ENCODE measurements around the gene UGT1A4.

Gene UGT1A4

GRCh38 chr2:233758849-233759248 is 40.3 kb downstream of the UGT1A4 start:
- H3K9me3 ChIP-seq (ENCODE audit: control insufficient read depth, insufficient read depth, low read length) = no peaks in the 10 kb centered on the region
- H3K27me3 ChIP-seq (ENCODE audit: control insufficient read depth, low read length) = peaks cover 3% of the 10 kb centered on the region
- no peak overlapping the region for H3K4me3 ChIP-seq (ENCODE audit: low read length)
- no peaks in the 10 kb centered on the region for H3K9me2 ChIP-seq (replicated peaks; ENCODE audit: control insufficient read depth, low read length)
- no peaks in the 10 kb centered on the region for H3K79me2 ChIP-seq (ENCODE audit: control insufficient read depth, low read length)
- H3K4me1 ChIP-seq (ENCODE audit: control insufficient read depth, low read length) = no peaks in the 10 kb centered on the region
- H3K27ac ChIP-seq (ENCODE audit: low read depth, low read length) = no peak overlapping the region
- no peaks in the 10 kb centered on the region for H3F3A ChIP-seq (ENCODE audit: control insufficient read depth, insufficient read depth)
- no peaks in the 10 kb centered on the region for H4K20me1 ChIP-seq (ENCODE audit: control insufficient read depth, insufficient read depth, low read depth, low read length)
- H3K36me3 ChIP-seq (ENCODE audit: control insufficient read depth, low read length) = no peaks in the 10 kb centered on the region
- H3K4me2 ChIP-seq (ENCODE audit: low read length) = no peak overlapping the region
- no peak for TF ChIP-seq EZH2phosphoT487 (IDR thresholded peaks at IDR 0.05; ENCODE audit: borderline replicate concordance, low read length)
- TF ChIP-seq, protein P1, sequence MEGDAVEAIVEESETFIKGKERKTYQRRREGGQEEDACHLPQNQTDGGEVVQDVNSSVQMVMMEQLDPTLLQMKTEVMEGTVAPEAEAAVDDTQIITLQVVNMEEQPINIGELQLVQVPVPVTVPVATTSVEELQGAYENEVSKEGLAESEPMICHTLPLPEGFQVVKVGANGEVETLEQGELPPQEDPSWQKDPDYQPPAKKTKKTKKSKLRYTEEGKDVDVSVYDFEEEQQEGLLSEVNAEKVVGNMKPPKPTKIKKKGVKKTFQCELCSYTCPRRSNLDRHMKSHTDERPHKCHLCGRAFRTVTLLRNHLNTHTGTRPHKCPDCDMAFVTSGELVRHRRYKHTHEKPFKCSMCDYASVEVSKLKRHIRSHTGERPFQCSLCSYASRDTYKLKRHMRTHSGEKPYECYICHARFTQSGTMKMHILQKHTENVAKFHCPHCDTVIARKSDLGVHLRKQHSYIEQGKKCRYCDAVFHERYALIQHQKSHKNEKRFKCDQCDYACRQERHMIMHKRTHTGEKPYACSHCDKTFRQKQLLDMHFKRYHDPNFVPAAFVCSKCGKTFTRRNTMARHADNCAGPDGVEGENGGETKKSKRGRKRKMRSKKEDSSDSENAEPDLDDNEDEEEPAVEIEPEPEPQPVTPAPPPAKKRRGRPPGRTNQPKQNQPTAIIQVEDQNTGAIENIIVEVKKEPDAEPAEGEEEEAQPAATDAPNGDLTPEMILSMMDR (IDR thresholded peaks at IDR 0.05; ENCODE audit: low read depth, low read length, poor library complexity, severe bottlenecking) = no peak

DNA sequence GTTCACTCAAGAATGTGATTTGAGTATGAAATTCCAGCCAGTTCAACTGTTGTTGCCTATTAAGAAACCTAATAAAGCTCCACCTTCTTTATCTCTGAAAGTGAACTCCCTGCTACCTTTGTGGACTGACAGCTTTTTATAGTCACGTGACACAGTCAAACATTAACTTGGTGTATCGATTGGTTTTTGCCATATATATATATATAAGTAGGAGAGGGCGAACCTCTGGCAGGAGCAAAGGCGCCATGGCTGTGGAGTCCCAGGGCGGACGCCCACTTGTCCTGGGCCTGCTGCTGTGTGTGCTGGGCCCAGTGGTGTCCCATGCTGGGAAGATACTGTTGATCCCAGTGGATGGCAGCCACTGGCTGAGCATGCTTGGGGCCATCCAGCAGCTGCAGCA is 41.5 kb downstream of the UGT1A4 start, which contains the start of gene UGT1A1:
TSS of gene UGT1A1 (plus strand) at position 228 of the 400 bp plus-strand sequence. CDS start at position 246, 18 bp downstream.
- Histone ChIP-seq H4K20me1 (ENCODE audit: control insufficient read depth, insufficient read depth, low read depth, low read length) (no peaks in the 10 kb centered on the region), H3K79me2 (ENCODE audit: control insufficient read depth, low read length) (no peaks in the 10 kb centered on the region), H3K9me2 (replicated peaks; ENCODE audit: control insufficient read depth, low read length) (no peaks in the 10 kb centered on the region), H3K4me3 (ENCODE audit: low read length) (no peak within 1 kb of the TSS), H3F3A (ENCODE audit: control insufficient read depth, insufficient read depth) (no peaks in the 10 kb centered on the region), H3K4me1 (ENCODE audit: control insufficient read depth, low read length) (no peaks in the 10 kb centered on the region), H3K27ac (ENCODE audit: low read depth, low read length) (no peak within 1 kb of the TSS), H3K27me3 (ENCODE audit: control insufficient read depth, low read length) (peaks cover 6% of the 10 kb centered on the region), H3K4me2 (ENCODE audit: low read length) (no peak within 1 kb of the TSS), H3K9me3 (ENCODE audit: control insufficient read depth, insufficient read depth, low read length) (no peaks in the 10 kb centered on the region), H3K36me3 (ENCODE audit: control insufficient read depth, low read length) (no peaks in the 10 kb centered on the region)
- TF ChIP-seq, protein P1 (IDR thresholded peaks at IDR 0.05; ENCODE audit: low read depth, low read length, poor library complexity, severe bottlenecking) = no peak
- no peak for TF ChIP-seq EZH2phosphoT487 (IDR thresholded peaks at IDR 0.05; ENCODE audit: borderline replicate concordance, low read length)

GRCh38 chr2:233761040-233761769 is 42.7 kb downstream of the UGT1A4 start:
- H3K4me2 ChIP-seq (ENCODE audit: low read length) = no peak overlapping the region
- H3K4me1 ChIP-seq (ENCODE audit: control insufficient read depth, low read length) = no peaks in the 10 kb centered on the region
- no peaks in the 10 kb centered on the region for H3K9me2 ChIP-seq (replicated peaks; ENCODE audit: control insufficient read depth, low read length)
- H3F3A ChIP-seq (ENCODE audit: control insufficient read depth, insufficient read depth) = no peaks in the 10 kb centered on the region
- H3K27ac ChIP-seq (ENCODE audit: low read depth, low read length) = no peak overlapping the region
- H3K79me2 ChIP-seq (ENCODE audit: control insufficient read depth, low read length) = no peaks in the 10 kb centered on the region
- peaks cover 6% of the 10 kb centered on the region for H3K27me3 ChIP-seq (ENCODE audit: control insufficient read depth, low read length)
- no peak for TF ChIP-seq EZH2phosphoT487 (IDR thresholded peaks at IDR 0.05; ENCODE audit: borderline replicate concordance, low read length)
- TF ChIP-seq, protein P1 (IDR thresholded peaks at IDR 0.05; ENCODE audit: low read depth, low read length, poor library complexity, severe bottlenecking) = no peak
- no peaks in the 10 kb centered on the region for H3K36me3 ChIP-seq (ENCODE audit: control insufficient read depth, low read length)
- H4K20me1 ChIP-seq (ENCODE audit: control insufficient read depth, insufficient read depth, low read depth, low read length) = no peaks in the 10 kb centered on the region
- no peak overlapping the region for H3K4me3 ChIP-seq (ENCODE audit: low read length)
- H3K9me3 ChIP-seq (ENCODE audit: control insufficient read depth, insufficient read depth, low read length) = no peaks in the 10 kb centered on the region
